Measurements from ENCODE around the gene SH3GL1.

SH3GL1 gene

DNA sequence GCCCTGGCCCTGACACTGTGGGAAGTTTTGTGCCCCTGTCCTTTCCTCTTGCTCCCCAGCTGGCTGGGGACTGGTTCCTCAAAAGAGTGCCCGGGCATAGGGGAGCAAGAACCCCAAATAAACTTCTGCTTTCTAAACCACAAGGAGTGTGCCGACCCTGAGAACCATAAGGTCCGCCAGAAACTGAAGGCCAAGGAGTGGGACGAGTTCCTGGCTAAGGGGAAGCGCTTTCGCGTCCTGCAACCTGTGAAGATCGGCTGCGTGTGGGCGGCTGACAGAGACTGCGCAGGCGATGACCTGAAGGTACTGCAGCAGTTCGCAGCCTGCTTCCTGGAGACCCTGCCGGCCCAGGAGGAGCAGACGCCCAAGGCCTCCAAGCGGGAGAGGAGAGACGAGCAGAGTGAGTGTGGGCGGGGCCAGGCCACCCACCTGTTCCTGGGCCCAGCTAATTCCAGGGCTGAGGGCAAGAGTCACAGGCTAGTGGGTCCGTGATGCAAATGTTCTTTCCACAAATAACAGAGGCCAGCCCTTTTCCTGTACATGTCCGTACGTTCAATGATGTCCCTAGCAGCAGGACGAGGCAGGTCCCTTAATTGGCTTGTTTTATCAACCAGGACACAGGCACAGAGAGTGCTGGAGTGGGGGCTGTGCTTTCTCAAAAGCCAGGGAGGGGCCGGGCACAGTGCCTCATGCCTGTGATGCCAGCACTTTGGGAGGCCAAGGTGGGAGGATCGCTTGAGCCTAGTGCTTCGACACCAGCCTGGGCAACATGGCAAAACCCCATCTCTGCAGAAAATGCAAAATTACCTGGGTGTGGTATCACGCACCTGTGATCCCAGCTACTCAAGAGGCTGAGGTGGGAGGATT is 31.7 kb upstream of the SH3GL1 start:
- DNase-seq (ENCODE audit: low read depth), result no peak

DNA sequence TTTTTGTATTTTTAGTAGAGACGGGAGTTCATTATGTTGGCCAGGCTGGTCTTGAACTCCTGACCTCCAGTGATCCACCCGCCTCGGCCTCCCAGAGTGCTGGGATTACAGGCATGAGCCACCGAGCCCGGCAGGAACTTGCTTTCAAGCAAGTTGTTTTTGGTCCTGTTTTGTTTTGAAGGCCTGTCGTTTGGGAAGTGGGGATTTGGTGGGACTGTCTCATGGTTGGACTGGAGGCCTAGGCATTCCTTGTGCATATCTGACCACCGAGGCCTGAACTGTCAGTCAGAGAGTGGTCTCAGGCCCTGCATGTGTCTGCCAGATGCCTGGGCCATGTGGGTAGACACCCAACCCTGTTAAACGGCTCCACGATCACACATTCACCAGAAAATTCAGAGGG is 30.9 kb upstream of the SH3GL1 start:
- no peak for DNase-seq (ENCODE audit: low read depth)

DNA sequence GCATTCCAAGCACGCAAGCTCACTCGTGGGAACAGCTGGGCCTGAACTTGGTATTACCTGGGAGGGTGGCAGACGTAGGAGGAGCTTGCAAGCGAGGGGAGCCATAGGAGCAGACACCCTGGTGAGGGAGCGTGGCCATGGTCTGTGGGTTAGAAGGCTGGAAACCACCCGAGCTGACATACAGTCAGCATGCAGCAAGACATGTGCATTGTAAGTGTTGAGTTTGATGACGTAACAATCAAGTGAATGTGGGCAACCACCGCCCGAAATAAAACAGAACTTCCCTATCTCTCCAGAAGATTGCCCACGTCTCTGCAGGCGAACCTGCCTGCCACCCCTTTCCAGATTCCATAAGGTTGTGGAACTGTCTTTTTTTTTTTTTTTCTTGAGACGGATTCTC is 30.4 kb upstream of the SH3GL1 start:
- no peak for DNase-seq (ENCODE audit: low read depth)

DNA sequence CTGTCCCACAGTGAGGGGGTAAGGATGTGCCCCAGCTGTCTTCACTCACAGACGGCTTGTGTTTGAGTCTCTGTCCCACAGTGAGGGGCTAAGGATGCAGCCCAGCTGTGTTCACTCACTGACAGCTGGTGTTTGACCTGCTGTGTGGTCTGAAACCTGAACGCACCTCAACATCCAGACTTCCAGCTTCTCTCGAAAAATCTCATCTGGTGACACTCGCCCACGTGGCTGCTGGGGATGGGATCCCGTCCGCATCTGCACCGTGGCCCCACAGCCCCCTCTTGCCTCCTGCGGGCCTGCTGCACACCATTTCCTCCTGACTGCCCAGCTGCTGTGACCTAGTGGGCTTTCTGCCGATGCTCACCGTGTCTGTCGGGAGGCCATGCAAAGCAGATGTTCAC is 29.4 kb upstream of the SH3GL1 start:
- no peak for DNase-seq (ENCODE audit: low read depth)

DNA sequence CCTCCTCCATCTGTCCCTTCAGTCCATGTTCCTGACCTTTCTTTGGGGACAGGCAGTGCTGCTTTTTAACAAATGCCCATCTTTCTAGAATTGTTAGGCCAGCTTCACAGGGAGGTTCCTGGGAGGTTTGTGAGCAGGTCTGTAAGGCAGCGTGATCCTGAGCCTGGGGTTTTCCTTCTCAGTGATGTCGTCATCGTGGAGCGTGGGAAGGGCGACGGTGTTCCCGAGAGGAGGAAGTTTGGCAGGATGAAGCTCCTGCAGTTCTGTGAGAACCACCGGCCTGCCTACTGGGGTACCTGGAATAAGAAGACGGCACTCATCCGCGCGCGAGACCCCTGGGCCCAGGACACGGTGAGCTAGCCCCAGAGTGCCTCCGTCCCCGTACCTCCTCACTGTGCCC is 28.9 kb upstream of the SH3GL1 start:
- no peak for DNase-seq (ENCODE audit: low read depth)

DNA sequence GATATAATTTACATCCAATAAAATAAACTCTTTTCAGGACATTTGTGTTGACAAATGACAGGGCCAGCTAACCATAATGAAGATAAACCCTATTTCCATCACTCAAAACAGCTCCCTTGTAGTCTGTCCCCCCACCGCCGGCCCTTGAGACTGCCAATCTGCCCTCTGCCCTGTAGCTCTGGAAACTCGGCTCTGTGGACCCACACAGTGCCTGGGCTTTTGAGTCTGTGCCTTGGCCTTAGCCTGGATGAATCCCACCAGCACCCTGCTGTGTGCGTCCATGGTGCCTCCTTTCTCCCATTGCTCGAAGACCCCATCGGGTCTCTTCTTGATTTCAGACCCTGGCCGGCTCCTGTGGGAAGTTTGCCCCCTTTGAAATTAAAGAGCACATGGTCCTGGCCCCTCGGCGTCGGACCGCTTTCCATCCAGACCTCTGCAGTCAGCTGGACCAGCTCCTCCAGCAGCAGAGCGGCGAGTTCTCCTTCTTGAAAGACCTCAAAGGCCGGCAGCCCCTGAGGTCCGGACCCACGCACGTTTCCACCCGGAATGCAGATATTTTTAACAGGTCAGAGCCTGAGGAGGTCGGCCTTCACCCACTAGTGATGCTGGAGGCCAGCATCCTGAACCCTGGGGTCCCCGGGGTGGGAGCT is 28.1 kb upstream of the SH3GL1 start:
- DNase-seq (ENCODE audit: low read depth), result no peak

DNA sequence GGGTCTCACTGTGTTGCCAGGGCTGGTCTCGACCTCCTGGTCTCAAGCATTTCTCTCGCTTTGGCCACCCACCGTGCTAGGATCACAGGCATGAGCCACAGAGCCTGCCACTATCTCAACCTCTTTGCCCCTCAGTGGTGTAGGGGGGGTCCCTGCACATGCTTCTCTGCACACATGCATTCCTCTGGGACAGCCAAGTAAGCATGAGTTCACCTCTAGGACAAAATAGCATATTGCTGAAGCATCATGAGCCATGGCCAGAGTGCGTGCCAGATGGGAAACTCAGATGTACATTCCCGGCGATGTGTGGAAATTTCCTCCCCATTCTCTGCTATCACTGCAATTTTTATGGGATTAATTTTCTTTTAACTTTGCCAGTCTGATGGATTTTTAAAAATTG is 25.2 kb upstream of the SH3GL1 start:
- DNase-seq (ENCODE audit: low read depth), result no peak

DNA sequence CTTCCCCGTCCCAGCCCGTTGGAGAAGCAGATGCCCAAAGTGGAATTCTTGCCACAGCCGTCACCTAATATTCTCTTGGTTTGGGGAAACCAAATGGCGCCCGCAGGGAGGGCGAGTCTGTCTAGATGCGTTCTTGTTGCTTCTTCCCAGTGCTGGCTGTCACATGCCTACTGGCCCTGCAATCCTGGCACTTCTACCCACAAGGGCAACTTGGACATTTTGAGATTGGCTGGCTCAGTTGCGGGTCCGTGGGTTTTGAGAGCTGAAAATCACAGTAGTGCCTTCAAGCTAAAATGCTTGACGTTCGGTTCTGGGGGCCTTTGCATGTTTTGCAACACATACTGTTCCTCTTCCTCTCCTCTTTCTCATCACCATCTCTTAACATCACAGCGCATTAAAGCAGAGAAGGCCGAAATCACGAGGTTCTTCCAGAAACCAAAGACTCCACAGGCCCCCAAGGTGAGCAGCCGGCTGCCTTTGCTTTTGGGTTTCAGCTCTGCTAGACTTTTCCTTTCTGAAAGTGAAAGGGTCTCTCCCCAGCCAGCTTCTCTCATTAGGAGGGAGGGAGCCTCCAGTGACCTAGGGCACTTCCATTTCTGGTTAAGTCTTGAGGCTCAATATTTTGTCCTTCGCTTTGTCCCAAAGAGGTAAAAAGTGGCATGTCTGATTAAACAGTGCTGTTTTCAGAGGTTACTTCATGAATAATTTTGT is 23.2 kb upstream of the SH3GL1 start:
- no peak for DNase-seq (ENCODE audit: low read depth)

DNA sequence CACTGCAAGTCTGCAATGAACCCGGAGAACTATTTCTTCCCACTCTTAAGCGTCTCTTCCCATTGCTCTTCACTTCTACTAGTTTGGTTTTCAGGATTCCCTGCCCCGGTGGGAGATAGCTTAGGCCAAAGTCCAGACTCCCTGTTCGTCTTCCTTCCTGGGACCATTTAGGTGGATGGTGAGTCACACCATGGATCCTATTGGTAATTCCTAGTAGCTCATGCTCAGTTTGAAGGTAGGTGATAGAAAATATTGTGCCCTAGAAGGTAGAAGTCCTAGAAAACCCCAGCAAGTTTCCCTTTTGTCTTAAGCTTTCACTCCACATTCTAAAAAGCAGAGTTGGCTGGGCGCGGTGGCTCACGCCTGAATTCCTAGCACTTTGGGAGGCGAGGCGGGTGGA is 15.9 kb upstream of the SH3GL1 start:
- no peak for DNase-seq (ENCODE audit: low read depth)

DNA sequence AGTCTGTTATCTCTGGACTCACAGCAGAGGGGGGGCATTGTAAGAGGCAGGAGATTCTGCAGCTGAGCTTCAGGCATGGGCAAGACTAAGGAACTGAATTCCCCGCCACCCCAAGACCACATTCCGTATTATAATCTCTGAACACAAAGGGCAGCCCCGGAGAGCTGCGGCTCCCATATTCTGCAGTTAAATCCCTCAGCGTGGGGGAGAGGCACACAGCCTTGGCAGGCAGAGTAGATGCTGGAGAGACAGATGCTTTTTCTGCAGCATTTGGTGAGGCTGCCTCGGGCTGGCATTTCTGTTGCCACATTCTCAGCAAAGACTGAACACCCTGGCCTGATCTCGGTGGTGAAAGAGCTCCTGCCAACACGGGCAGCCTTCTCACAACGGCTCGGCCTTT is 15.0 kb upstream of the SH3GL1 start:
- no peak for DNase-seq (ENCODE audit: low read depth)

DNA sequence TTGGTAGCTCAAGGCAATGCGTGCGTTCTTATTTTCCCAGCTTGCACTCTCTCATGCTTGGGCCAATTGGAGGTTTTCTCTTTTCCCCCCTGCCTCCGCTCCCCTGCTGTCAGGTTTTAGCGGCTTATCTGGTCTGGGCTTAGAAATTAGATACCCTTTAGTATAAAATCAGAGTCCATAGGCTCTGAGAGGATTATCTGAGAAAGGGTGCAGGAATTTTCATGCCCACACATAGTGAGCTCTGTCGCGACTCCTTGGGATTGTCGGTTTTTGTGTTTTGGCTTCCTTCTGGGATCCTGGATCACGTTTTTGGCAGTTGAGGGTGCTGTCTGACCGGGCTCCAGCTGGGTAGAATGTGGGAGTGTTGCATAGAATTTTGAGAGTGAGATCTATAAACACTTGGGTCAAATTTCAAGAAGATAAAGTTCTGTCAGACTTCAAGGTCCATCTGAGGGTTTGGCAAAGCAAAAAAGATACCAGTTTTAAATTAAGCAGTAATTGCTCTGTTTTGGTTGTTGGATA is 14.5 kb upstream of the SH3GL1 start:
- no peak for DNase-seq (ENCODE audit: low read depth)

DNA sequence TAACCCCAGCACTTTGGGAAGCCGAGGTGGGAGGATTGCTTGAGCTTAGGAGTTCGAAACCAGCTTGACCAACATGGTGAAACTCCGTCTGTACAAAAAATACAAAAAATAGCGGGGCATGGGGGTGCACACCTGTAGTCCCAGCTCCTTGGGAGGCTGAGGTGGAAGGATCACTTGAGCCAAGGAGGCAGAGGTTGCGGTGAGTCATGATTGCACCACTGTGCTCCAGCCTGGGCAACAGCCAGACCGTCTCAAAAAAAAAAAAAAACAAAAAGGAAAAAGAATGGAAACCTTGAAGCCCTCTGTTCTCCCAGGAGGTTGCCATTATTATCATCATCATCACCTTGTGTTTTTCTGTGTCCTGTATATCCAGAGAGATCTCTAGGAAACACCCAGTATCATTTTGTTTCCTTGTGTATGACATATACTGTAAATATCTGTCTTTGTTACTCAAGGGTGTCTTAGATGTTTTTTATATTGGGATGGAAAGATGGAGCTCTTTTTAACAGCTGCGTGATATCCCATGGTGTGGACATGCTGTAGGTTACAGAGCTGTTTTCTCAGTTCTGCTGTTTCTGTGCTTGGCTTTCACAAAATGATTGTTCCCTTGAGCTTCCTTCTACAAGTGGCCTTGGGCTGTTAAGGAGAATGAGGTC is 13.9 kb upstream of the SH3GL1 start:
- DNase-seq (ENCODE audit: low read depth), result no peak

DNA sequence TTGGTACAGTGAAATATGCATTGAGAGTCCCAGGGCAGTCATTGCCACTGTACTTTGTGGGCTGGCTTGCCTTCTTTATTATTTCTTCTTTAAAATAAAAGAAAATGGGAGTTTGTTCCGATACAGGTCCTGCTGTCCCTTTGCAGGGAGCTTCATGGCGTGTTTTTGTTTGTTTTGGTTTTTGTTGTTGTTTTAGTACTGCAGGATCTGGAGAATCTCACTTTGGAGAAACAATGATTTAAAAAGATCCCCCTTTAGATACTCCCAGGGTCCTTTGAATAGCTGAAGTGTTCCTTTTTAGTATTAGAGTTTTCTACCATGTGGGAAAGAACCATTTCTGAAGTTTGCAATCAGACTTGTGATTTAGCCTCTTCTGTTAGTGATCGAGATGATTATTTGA is 13.2 kb upstream of the SH3GL1 start:
- no peak for DNase-seq (ENCODE audit: low read depth)

DNA sequence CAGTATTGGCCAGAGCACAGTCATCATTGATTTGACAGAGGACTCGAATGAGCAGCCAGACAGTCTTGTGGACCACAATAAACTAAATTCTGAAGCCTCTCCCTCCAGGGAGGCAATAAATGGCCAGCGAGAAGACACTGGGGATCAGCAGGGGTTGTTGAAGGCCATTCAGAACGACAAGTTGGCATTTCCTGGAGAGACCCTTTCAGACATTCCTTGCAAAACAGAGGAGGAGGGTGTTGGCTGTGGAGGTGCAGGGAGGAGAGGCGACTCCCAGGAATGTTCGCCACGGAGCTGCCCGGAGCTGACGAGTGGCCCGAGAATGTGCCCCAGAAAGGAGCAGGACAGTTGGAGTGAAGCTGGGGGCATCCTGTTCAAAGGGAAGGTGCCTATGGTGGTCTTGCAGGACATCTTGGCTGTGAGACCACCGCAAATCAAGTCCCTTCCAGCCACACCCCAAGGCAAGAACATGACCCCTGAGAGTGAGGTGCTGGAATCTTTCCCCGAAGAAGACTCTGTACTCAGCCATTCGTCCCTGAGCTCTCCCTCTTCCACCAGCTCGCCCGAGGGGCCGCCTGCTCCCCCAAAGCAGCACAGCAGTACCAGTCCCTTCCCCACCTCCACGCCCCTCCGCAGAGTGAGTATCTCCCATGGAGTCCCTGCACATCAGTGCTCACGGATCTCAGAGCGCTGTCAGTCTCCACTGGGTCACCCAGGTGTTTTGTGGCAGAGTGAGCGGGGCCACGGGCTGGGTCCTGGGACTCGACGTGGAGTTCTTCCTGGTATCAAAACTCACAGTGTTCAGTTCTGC is 9.0 kb upstream of the SH3GL1 start:
- no peak for DNase-seq (ENCODE audit: low read depth)

DNA sequence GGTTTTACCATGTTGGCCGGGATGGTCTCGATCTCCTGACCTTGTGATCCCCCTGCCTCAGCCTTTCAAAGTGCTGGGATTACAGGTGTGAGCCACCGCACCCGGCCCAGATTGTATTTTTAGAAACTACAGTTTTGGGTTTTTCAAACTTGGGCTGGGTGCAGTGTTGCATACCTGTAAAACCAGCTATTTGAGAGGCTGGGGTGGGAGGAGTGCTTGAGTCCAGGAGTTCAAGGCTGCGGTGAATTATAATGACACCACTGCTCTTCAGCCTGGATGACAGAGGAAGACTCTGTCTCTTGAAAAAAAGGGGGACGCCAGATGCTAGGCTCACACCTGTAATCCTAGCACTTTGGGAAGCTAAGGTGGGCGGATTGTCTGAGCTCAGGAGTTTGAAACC is 6.3 kb upstream of the SH3GL1 start:
- no peak for DNase-seq (ENCODE audit: low read depth)

DNA sequence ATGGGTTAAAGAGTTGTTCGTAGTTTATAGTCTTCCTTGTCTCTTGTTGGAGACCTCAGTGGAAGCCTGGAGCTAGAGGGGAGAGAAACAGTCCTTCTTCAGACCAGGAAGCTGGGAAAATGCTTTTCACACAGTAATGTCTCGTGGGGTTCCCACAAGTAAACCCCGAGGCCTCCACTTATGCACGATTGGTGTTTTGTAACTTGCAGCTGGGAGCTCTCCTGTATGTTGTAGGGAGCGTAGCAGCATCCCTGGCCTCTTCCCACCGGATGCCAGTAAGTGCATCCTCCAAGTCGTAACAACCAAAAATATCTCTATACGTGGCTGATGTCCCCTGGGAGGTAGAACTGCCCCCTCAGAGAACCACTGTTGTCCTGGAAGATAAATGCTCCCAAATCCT is 5.6 kb upstream of the SH3GL1 start:
- no peak for DNase-seq (ENCODE audit: low read depth)

DNA sequence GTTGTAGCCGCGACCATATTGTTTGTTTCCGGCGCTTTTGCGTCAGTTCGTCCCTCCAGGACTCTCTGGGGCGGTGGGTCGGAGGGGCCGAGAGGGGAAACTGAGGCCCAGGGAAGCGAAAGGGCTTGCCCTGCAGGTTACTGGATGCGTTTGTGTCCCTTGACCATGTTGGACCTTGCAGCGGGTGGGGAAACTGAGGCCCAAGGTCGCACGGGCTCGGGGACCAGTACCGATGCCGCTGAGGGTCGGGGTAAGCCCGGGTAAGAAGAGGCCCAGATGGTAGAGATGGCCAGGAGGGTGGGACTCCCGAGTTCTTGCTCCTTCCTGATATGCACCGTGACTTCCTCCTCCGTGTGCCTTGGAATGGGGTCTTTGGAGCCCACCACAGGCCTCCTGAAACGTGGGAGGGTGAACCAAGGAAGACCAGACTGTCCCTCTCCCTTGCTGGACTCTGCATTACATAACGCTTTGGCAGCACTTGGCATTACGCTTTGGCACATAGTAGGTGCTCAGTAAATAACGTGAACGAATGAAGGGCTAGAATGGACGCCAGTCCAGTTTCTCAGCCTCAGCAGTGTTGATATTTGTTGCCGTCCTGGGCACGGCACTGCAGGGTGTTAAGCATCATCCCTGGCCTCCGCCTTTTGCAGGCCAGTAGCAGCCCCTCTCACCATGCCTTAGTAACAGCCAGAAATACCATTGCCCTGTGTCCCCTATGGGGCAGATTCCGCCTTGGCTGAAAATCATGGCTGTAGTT is 2.8 kb upstream of the SH3GL1 start:
- no peak for DNase-seq (ENCODE audit: low read depth)

DNA sequence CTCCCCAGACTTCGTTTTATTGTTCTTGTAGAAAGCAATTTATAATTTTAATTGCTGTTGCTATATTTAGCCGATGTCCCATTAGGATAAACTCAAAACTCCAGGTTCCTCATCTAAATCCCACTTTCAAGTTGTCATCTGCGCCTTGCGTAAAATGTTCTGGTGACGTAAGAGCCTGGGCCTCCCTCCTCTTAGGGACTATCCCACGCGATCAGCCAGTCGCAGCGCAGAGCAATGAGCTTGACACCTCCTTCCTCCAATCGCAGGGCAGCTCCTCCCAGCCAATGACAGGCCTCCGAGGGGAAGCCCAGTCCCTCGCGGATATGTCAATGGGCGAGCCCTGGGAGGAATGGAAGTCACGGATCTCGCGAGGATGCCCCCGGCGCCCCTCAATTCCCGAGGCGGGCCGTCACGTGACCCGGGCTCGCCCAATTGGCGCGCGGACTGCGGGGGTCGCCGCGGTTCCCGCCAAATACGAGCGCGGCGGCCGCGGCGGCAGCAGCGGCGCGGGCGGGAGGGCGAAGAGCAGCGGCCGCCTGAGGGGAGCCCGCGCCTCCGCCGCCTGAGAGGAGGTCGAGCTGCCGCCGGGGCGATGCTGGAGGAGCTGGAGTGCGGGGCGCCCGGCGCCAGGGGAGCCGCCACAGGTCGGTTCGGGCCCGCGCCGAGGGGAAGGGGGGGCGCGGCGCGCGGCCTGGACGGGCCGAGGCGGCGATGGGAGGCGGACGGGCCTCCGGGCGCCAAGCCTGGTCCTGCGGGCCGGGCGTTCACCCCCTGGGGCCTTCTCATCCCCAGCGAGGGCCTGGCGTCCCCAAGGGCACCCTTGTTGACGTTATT is 2.0 kb upstream of the SH3GL1 start, which contains the start of gene CHAF1A:
TSS of gene CHAF1A (plus strand) at position 470 of the 834 bp plus-strand sequence. CDS start at position 593, 123 bp downstream.
- DNase-seq (ENCODE audit: low read depth), result peak; percentile 98

DNA sequence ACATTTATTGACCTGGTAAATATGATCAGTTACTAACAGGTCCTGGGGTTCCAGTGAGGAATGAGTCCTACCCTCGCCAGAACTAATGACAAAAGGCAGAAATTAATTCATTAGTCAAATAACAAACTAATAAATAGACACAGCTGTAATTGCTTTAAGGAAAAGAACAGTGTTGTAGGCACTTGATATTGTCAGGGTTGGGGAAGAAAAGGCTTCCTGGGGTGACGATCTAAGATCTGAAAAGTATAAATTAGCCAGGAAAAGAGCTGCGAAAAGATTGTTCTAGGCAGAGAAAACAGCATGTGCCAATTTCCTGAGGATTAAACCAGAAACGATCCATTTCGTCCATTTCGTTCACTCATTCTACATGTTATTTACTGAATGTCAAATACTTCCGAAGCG is 1.4 kb upstream of the SH3GL1 start:
- no peak for DNase-seq (ENCODE audit: low read depth)

DNA sequence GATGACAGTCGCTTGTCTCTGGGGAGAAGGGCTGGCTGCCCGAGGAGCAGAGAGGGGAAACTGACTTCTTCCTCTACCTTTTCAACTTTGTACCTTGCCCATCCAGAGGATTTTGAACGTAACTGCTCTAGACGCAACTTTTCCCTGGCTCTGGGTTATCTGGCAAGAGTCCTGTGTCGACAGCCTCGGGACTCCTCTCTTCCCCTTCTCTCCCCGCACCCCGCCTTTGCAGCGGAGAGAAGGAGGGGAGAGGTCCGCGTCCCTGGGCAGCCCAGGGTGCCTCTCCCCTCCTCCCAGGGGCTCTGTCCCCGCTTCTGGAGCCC is 574 bp downstream of the SH3GL1 start:
- no peak for DNase-seq (ENCODE audit: low read depth)

All from stimulated activated CD8-positive, alpha-beta memory T cell treated with anti-CD3 and anti-CD28 coated beads, Interleukin-4, amount 100 ng/mL, for 24 hours (primary cell).